SU-DHL-6 (cell line): ENCODE measurements around the gene ST3GAL6.

Source experiments
- EZH2phosphoT487 ChIP-seq: fragments of 200-600 bp; sonication (generic), shearing (Covaris generic); conservative IDR thresholded peaks from 2 replicates; pipeline ENCODE4 v1.6.1; 2018; ENCODE audit warnings: mild to moderate bottlenecking, antibody characterized with exemption, low read length, moderate library complexity, mixed read lengths
- TF ChIP-seq, protein P1 (sequence below): fragments of 200-600 bp; sonication (generic); IDR thresholded peaks from one replicate; pipeline ENCODE4 v1.5.1; 2017; ENCODE audit warnings: antibody characterized with exemption, mild to moderate bottlenecking, low read length, moderate library complexity; ENCODE audit not compliant: insufficient read depth, poor library complexity, severe bottlenecking

DNA sequence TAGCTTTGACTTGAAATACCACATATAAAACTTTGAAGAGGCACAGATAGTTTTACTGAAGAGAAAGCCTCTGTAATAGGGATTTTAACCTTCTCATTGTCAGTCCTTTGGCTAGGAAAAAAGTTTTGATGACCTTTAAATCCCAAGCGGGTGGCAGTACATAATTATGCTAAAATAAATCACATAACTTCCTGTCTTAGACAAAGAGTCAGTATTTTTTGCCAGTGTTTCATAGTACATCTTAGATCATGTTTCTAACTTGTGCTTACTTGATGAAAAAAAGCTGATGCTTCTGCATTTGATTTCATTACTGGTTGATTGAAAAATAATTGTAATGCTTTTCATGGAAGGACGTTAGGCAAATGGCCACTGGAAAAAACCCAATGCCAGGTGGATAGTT is 5.8 kb downstream of the ST3GAL6 start:
- TF ChIP-seq, protein P1, sequence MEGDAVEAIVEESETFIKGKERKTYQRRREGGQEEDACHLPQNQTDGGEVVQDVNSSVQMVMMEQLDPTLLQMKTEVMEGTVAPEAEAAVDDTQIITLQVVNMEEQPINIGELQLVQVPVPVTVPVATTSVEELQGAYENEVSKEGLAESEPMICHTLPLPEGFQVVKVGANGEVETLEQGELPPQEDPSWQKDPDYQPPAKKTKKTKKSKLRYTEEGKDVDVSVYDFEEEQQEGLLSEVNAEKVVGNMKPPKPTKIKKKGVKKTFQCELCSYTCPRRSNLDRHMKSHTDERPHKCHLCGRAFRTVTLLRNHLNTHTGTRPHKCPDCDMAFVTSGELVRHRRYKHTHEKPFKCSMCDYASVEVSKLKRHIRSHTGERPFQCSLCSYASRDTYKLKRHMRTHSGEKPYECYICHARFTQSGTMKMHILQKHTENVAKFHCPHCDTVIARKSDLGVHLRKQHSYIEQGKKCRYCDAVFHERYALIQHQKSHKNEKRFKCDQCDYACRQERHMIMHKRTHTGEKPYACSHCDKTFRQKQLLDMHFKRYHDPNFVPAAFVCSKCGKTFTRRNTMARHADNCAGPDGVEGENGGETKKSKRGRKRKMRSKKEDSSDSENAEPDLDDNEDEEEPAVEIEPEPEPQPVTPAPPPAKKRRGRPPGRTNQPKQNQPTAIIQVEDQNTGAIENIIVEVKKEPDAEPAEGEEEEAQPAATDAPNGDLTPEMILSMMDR = no peak
- no peak for TF ChIP-seq EZH2phosphoT487
